GM12864 (cell line): ENCODE measurements around the gene SUN5.

Source experiments
- DNase-seq: peaks from one replicate; pipeline ENCODE4 v3.0.0-alpha.2; 2011; ENCODE audit warnings: low read depth
- H3K4me3 ChIP-seq: 2 replicates; pipeline ENCODE4 v1.5.1; 2011; ENCODE audit warnings: mild to moderate bottlenecking, low read depth, low read length, control low read depth
- TF ChIP-seq, protein P1 (sequence below): IDR thresholded peaks from 2 replicates; pipeline ENCODE4 v1.5.1; 2011; ENCODE audit warnings: low read depth, mild to moderate bottlenecking, moderate library complexity, low read length, control low read depth, inconsistent platforms; ENCODE audit errors: missing control alignments

SUN5 gene

DNA sequence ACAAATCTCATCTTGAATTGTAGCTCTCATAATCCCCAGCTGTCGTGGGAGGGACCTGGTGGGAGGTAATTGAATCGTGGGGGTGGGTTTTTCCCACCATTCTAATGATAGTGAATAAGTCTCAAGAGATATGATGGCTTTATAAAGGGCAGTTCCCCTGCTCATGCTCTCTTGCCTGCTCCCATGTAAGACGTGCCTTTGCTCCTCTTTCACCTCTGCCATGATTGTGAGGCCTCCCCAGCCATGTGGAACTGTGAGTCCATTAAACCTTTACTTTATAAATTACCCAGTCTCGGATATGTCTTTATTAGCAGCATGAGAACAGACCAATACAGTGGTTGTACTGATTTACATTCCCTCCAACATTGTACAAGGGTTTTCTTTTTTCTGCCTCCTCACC, 69.7 kb downstream of the SUN5 start:
- no peak for DNase-seq
- H3K4me3 ChIP-seq, result no peak overlapping the region
- TF ChIP-seq, protein P1, sequence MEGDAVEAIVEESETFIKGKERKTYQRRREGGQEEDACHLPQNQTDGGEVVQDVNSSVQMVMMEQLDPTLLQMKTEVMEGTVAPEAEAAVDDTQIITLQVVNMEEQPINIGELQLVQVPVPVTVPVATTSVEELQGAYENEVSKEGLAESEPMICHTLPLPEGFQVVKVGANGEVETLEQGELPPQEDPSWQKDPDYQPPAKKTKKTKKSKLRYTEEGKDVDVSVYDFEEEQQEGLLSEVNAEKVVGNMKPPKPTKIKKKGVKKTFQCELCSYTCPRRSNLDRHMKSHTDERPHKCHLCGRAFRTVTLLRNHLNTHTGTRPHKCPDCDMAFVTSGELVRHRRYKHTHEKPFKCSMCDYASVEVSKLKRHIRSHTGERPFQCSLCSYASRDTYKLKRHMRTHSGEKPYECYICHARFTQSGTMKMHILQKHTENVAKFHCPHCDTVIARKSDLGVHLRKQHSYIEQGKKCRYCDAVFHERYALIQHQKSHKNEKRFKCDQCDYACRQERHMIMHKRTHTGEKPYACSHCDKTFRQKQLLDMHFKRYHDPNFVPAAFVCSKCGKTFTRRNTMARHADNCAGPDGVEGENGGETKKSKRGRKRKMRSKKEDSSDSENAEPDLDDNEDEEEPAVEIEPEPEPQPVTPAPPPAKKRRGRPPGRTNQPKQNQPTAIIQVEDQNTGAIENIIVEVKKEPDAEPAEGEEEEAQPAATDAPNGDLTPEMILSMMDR, result no peak
